Endothelial cell of umbilical vein (primary cell): ENCODE measurements around the gene ANAPC13. TPM values are rescaled to one million over a fixed set of nuclear protein-coding genes. Genes with fewer than 3 reads are reported as not detected.

ENCODE experiments used
- BruUV-seq: library from RNA; stranded (reverse); fragments of 400-500 nt; replicated peaks from 2 replicates; lab custom pipeline; 2021; lab: Mats Ljungman, UMichigan
- CTCF ChIA-PET: fragments of 300-600, 350-600 bp; sonication (Branson Sonifier 250); formaldehyde crosslinking; loops from one replicate; lab custom pipeline; 2021; ENCODE audit warnings: antibody characterized with exemption, inconsistent platforms; lab: Charles Lee
- POLR2A ChIA-PET: fragments of 300-600, 350-600 bp; sonication (Branson Sonifier 250); formaldehyde crosslinking; loops from one replicate; lab custom pipeline; 2021; ENCODE audit warnings: antibody characterized with exemption, inconsistent platforms; lab: Charles Lee
- DNase-seq: peaks from one replicate; pipeline ENCODE4 v3.0.0-alpha.2; 2011; ENCODE audit warnings: low read depth, low spot score
- FAIRE-seq: peaks from 2 replicates; lab custom pipeline; 2011; peaks lifted over from hg19 to GRCh38; lab: Jason Lieb, UNC
- H2AFZ ChIP-seq: 2 replicates; pipeline ENCODE4 v1.6.0; 2012; ENCODE audit warnings: low read depth, low read length, control low read depth, inconsistent platforms
- H3K27ac ChIP-seq: 2 replicates; pipeline ENCODE4 v1.5.1; 2011; ENCODE audit warnings: low read depth, mild to moderate bottlenecking, control low read depth, low read length, moderate library complexity; ENCODE audit not compliant: insufficient read depth
- H3K27me3 ChIP-seq, 2 experiments: 2 replicates each; pipeline versions ENCODE4 v1.6.0 to v1.6.1; 2011; ENCODE audit warnings: low read length in 2 of 2, mixed read lengths in 1 of 2; ENCODE audit not compliant: control insufficient read depth in 2 of 2, insufficient read depth in 2 of 2
- H3K36me3 ChIP-seq, 2 experiments: 2 replicates in 1 of 2; 3 replicates in 1 of 2; pipeline ENCODE4 v1.5.1; 2011; ENCODE audit warnings: low read length in 2 of 2, mild to moderate bottlenecking in 1 of 2, moderate library complexity in 1 of 2; ENCODE audit not compliant: control insufficient read depth in 2 of 2, insufficient read depth in 2 of 2; ENCODE audit errors: extremely low read depth in 1 of 2
- H3K4me1 ChIP-seq: 3 replicates; pipeline ENCODE4 v1.5.1; 2011; ENCODE audit warnings: mild to moderate bottlenecking, low read length; ENCODE audit not compliant: control insufficient read depth, insufficient read depth; ENCODE audit errors: extremely low read depth
- H3K4me2 ChIP-seq: 2 replicates; pipeline ENCODE4 v1.6.1; 2011; ENCODE audit warnings: low read length, control low read depth, mixed read lengths; ENCODE audit not compliant: insufficient read depth
- H3K4me3 ChIP-seq, 3 experiments: fragments of 200-600 bp in 1 of 3; sonication (generic), shearing (Covaris generic) in 1 of 3; replicated peaks in 1 of 3; 2 replicates each; pipeline ENCODE4 v1.5.1; 2011 to 2016; ENCODE audit warnings: control low read depth in 3 of 3, low read length in 3 of 3, mild to moderate bottlenecking in 2 of 3, inconsistent platforms in 1 of 3, low read depth in 1 of 3, moderate library complexity in 1 of 3; ENCODE audit not compliant: insufficient read depth in 1 of 3
- H3K79me2 ChIP-seq: 2 replicates; pipeline ENCODE4 v1.6.0; 2012; ENCODE audit warnings: low read length, inconsistent platforms; ENCODE audit not compliant: control insufficient read depth, insufficient read depth
- H3K9ac ChIP-seq: replicated peaks from 2 replicates; pipeline ENCODE3; 2011; ENCODE audit warnings: low read length, control low read depth; ENCODE audit not compliant: insufficient read depth; ENCODE audit errors: extremely low read depth
- H3K9me1 ChIP-seq: replicated peaks from 3 replicates; pipeline ENCODE4 v1.6.0; 2011; ENCODE audit warnings: mild to moderate bottlenecking, low read length; ENCODE audit not compliant: control insufficient read depth, insufficient read depth; ENCODE audit errors: extremely low read depth
- H3K9me3 ChIP-seq: replicated peaks from 2 replicates; pipeline ENCODE4 v1.5.1; 2012; ENCODE audit warnings: low read length, inconsistent platforms; ENCODE audit not compliant: control insufficient read depth, insufficient read depth
- H4K20me1 ChIP-seq: replicated peaks from 2 replicates; pipeline ENCODE3; 2011; ENCODE audit warnings: mild to moderate bottlenecking, low read length; ENCODE audit not compliant: control insufficient read depth, insufficient read depth; ENCODE audit errors: extremely low read depth
- EZH2 ChIP-seq: IDR thresholded peaks from 2 replicates; pipeline ENCODE4 v1.6.1; 2012; ENCODE audit warnings: borderline replicate concordance, low read depth, mild to moderate bottlenecking, moderate library complexity, low read length, inconsistent platforms; ENCODE audit not compliant: severe bottlenecking
- FOS ChIP-seq: IDR thresholded peaks from 2 replicates; pipeline ENCODE4 v1.6.1; 2011; ENCODE audit warnings: mild to moderate bottlenecking, low read length, moderate library complexity, borderline replicate concordance; ENCODE audit not compliant: insufficient read depth
- GATA2 ChIP-seq: IDR thresholded peaks from 2 replicates; pipeline ENCODE4 v1.7.0; 2011; ENCODE audit warnings: low read depth, mild to moderate bottlenecking, moderate library complexity, mixed read lengths, low read length; ENCODE audit not compliant: insufficient read length, insufficient read depth
- JUN ChIP-seq: IDR thresholded peaks from 2 replicates; pipeline ENCODE4 v1.6.1; 2011; ENCODE audit warnings: borderline replicate concordance, low read depth; ENCODE audit not compliant: insufficient read length, insufficient read depth
- MYC ChIP-seq: IDR thresholded peaks from one replicate; pipeline ENCODE4 v1.6.1; 2011; ENCODE audit warnings: mild to moderate bottlenecking, low read depth, low read length
- POLR2A ChIP-seq: IDR thresholded peaks from 2 replicates; pipeline ENCODE4 v1.6.1; 2012; ENCODE audit warnings: low read depth, mild to moderate bottlenecking, control low read depth, low read length
- POLR2AphosphoS5 ChIP-seq: IDR thresholded peaks from 2 replicates; pipeline ENCODE4 v1.6.1; 2012; ENCODE audit warnings: low read depth, mild to moderate bottlenecking, control low read depth, low read length, moderate library complexity; ENCODE audit not compliant: insufficient read depth
- dilution Hi-C: fragments of 300-500 bp; cut with MboI; formaldehyde crosslinking; loops from one replicate; pipeline ENCODE4 v1.15.0; 2019; ENCODE audit warnings: low sequenced_read_pairs; ENCODE audit not compliant: extremely low pct_ligation_motif_present
- intact Hi-C: fragments of 100-400 bp; cut with micrococcal nuclease; formaldehyde crosslinking; loops from one replicate; pipeline ENCODE4 v1.10.0; 2022
- polyA plus RNA-seq, 4 experiments: library from polyadenylated mRNA; depleted of rRNA in 3 of 4; stranded (reverse) in 3 of 4; unstranded in 1 of 4; fragments of >200 nt; gene quantifications; 2 replicates each; pipeline versions ENCODE4 v1.2.1 to v1.2.3, GENCODE V29; 2011 to 2012; ENCODE audit warnings: missing spikeins in 1 of 4
- total RNA-seq: library from RNA; stranded (reverse); gene quantifications from 2 replicates; pipeline ENCODE4 v1.2.3, GENCODE V29; 2021
- TF ChIP-seq, protein P1 (sequence below), 2 donors: IDR thresholded peaks; 1 replicate in 1 of 2; 2 replicates in 1 of 2; pipeline ENCODE4 v1.5.1; 2011; ENCODE audit warnings: low read length in 2 of 2, mild to moderate bottlenecking in 2 of 2, moderate library complexity in 2 of 2, control low read depth in 1 of 2, inconsistent platforms in 1 of 2, low read depth in 1 of 2; ENCODE audit not compliant: insufficient read depth in 1 of 2; ENCODE audit errors: extremely low read depth in 1 of 2
- TF ChIP-seq, protein P2 (sequence below): IDR thresholded peaks from 2 replicates; pipeline ENCODE4 v1.6.1; 2011; ENCODE audit not compliant: insufficient read depth, insufficient read length

ANAPC13 gene
- total and polyA plus RNA-seq, 2 donors (not counting 3 experiments of a cell fraction or from before 2014, with no cell fraction given): 48.4 to 50.8 TPM

GRCh38 chr3:134474956-134475355 lies 10.8 kb downstream of the ANAPC13 start:
- H3K27me3 ChIP-seq: no peaks in the 10 kb centered on the region
- dilution Hi-C loops: no loop called here
- TF ChIP-seq MYC: no peak
- TF ChIP-seq POLR2A: no peak
- no peak for TF ChIP-seq FOS
- no peak for TF ChIP-seq EZH2
- no peak for TF ChIP-seq POLR2AphosphoS5
- TF ChIP-seq JUN: no peak
- TF ChIP-seq GATA2: no peak
- TF ChIP-seq, protein P1, sequence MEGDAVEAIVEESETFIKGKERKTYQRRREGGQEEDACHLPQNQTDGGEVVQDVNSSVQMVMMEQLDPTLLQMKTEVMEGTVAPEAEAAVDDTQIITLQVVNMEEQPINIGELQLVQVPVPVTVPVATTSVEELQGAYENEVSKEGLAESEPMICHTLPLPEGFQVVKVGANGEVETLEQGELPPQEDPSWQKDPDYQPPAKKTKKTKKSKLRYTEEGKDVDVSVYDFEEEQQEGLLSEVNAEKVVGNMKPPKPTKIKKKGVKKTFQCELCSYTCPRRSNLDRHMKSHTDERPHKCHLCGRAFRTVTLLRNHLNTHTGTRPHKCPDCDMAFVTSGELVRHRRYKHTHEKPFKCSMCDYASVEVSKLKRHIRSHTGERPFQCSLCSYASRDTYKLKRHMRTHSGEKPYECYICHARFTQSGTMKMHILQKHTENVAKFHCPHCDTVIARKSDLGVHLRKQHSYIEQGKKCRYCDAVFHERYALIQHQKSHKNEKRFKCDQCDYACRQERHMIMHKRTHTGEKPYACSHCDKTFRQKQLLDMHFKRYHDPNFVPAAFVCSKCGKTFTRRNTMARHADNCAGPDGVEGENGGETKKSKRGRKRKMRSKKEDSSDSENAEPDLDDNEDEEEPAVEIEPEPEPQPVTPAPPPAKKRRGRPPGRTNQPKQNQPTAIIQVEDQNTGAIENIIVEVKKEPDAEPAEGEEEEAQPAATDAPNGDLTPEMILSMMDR (IDR thresholded peaks at IDR 0.05; ENCODE audit: extremely low read depth in 1 of 2, insufficient read depth in 1 of 2, low read depth in 1 of 2, low read length in 2 of 2): no peak
- TF ChIP-seq, protein P2, sequence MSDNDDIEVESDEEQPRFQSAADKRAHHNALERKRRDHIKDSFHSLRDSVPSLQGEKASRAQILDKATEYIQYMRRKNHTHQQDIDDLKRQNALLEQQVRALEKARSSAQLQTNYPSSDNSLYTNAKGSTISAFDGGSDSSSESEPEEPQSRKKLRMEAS: no peak
- H3K4me3 ChIP-seq: no peak overlapping the region
- no peak overlapping the region for H3K9ac ChIP-seq
- no peaks in the 10 kb centered on the region for H4K20me1 ChIP-seq
- H3K4me1 ChIP-seq: peaks cover 13% of the 10 kb centered on the region
- no peaks in the 10 kb centered on the region for H3K79me2 ChIP-seq
- peaks cover 7 to 17% of the 10 kb centered on the region in 2 experiments for H3K36me3 ChIP-seq
- CTCF ChIA-PET: interaction anchor here (0.5 to 8.5 kb wide), 10 partner anchors 8 to 262 kb away, joined by 3 to 296 read pairs (median 8); partner anchors contain the start of gene RYK
- H3K9me3 ChIP-seq: no peaks in the 10 kb centered on the region
- POLR2A ChIA-PET: interaction anchor here (0.6 kb wide), 1 partner anchor 646 kb away, joined by 6 read pairs; no protein-coding TSS in a partner anchor
- intact Hi-C loops: loop anchor here (1.0 to 5.0 kb wide), 7 partner anchors 48 to 543 kb away; no protein-coding TSS in a partner anchor
- BruUV-seq: no TSS peak
- no peak overlapping the region for H3K4me2 ChIP-seq
- DNase-seq (no peak), FAIRE-seq (no peak)
- H2AFZ ChIP-seq: no peak overlapping the region
- no peaks in the 10 kb centered on the region for H3K9me1 ChIP-seq
- H3K27ac ChIP-seq: no peak overlapping the region
